Astrocyte (in vitro differentiated cells and primary cell): Measurements from ENCODE around the gene PRRX2.

Source experiments
- EZH2 ChIP-seq: IDR thresholded peaks from 2 replicates; pipeline ENCODE4 v1.6.1; 2012; ENCODE audit warnings: mild to moderate bottlenecking, low read length, inconsistent platforms; ENCODE audit not compliant: insufficient read depth
- TF ChIP-seq, protein P1 (sequence below): IDR thresholded peaks from 2 replicates; pipeline ENCODE4 v1.5.1; 2011; ENCODE audit warnings: low read depth, mild to moderate bottlenecking, inconsistent platforms, low read length, moderate library complexity; ENCODE audit not compliant: insufficient read depth

DNA sequence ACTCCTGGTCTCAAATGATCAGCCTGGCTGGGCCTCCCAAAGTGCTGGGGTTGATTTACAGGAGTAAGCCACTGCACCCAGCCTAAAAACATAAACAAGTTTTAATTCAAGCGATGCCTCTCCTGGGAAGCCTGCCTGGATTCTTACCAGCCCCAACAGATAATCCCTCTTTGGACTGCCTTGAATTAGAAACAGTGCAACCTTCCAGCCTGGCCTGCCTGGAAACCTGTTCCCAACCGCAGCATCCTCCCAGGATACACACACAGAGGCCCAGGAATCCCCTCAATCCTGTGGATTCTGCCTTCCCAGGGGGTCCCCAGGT lies 68.1 kb downstream of the PRRX2 start:
- TF ChIP-seq EZH2 = no peak
- TF ChIP-seq, protein P1, sequence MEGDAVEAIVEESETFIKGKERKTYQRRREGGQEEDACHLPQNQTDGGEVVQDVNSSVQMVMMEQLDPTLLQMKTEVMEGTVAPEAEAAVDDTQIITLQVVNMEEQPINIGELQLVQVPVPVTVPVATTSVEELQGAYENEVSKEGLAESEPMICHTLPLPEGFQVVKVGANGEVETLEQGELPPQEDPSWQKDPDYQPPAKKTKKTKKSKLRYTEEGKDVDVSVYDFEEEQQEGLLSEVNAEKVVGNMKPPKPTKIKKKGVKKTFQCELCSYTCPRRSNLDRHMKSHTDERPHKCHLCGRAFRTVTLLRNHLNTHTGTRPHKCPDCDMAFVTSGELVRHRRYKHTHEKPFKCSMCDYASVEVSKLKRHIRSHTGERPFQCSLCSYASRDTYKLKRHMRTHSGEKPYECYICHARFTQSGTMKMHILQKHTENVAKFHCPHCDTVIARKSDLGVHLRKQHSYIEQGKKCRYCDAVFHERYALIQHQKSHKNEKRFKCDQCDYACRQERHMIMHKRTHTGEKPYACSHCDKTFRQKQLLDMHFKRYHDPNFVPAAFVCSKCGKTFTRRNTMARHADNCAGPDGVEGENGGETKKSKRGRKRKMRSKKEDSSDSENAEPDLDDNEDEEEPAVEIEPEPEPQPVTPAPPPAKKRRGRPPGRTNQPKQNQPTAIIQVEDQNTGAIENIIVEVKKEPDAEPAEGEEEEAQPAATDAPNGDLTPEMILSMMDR = no peak
